AG09309 (cell line): Measurements from ENCODE around the gene PRSS56.

ENCODE experiments used
- DNase-seq: peaks from one replicate; pipeline ENCODE4 v3.0.0-alpha.2; 2010; ENCODE audit warnings: low read depth
- H3K4me3 ChIP-seq: 2 replicates; pipeline ENCODE4 v1.5.1; 2011; ENCODE audit warnings: mild to moderate bottlenecking, low read depth, low read length, moderate library complexity; ENCODE audit not compliant: control insufficient read depth
- TF ChIP-seq, protein P1 (sequence below): IDR thresholded peaks from 2 replicates; pipeline ENCODE4 v1.5.1; 2011; ENCODE audit warnings: mild to moderate bottlenecking, low read depth, low read length, inconsistent platforms; ENCODE audit not compliant: insufficient read depth, control insufficient read depth; ENCODE audit errors: missing control alignments

PRSS56 gene

GRCh38 chr2:232537079-232537478, 16.9 kb downstream of the PRSS56 start:
- no peak overlapping the region for H3K4me3 ChIP-seq
- no peak for DNase-seq
- TF ChIP-seq, protein P1, sequence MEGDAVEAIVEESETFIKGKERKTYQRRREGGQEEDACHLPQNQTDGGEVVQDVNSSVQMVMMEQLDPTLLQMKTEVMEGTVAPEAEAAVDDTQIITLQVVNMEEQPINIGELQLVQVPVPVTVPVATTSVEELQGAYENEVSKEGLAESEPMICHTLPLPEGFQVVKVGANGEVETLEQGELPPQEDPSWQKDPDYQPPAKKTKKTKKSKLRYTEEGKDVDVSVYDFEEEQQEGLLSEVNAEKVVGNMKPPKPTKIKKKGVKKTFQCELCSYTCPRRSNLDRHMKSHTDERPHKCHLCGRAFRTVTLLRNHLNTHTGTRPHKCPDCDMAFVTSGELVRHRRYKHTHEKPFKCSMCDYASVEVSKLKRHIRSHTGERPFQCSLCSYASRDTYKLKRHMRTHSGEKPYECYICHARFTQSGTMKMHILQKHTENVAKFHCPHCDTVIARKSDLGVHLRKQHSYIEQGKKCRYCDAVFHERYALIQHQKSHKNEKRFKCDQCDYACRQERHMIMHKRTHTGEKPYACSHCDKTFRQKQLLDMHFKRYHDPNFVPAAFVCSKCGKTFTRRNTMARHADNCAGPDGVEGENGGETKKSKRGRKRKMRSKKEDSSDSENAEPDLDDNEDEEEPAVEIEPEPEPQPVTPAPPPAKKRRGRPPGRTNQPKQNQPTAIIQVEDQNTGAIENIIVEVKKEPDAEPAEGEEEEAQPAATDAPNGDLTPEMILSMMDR: no peak

DNA sequence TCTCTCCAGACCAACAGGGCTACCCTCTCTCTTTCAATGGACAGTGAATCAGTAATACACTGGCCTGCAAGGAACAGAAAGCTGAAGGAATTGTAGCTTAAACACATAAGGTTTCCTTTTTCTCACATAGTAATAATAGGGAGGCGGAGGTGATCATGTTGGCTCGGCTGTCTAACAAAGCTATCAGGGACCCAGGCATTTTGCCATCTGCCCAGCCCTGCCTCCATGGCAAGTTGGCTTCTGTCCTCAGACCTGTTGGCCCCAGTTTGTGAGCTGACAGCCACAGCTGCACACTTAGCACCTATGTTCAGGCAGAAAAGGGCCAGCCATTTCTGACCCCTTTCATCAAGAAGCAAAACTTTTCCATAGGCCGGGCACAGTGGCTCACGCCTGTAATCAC, 17.3 kb downstream of the PRSS56 start:
- TF ChIP-seq, protein P1: no peak
- no peak for DNase-seq

DNA sequence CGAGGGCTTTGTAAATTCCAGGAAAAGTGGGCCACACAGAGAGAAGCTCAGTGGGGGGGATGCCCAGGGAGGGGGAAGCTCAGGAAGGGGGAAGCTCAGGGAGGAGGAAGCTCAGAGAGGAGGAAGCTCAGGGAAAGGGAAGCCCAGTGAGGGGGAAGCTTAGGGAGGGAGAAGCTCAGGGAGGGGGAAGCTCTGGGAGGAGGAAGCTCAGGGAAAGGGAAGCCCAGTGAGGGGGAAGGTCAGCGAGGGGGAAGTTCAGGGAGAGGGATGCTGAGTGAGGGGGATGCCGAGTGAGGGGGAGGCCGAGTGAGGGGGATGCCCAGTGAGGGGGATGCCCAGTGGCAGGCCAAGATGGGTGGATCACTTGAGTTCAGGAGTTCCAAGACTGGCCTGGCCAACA, 18.5 kb downstream of the PRSS56 start:
- no peak overlapping the region for H3K4me3 ChIP-seq
- no peak for DNase-seq
- TF ChIP-seq, protein P1: no peak

More for the DNA sequence above, 17.3 kb downstream of the PRSS56 start:
- H3K4me3 ChIP-seq: no peak overlapping the region

GRCh38 chr2:232539298-232540231, 19.4 kb downstream of the PRSS56 start, which contains the start of gene CHRNG:
CHRNG (plus strand) TSS chr2:232539692; CDS start chr2:232539748, 56 bp downstream.
- TF ChIP-seq, protein P1: no peak
- H3K4me3 ChIP-seq: no peak within 1 kb of the TSS
- no peak for DNase-seq

- H3K4me3 ChIP-seq: no peak overlapping the region
- TF ChIP-seq, protein P1: no peak
These were observed 20.4 kb downstream of the PRSS56 start for GRCh38 chr2:232540441-232541041.

GRCh38 chr2:232541195-232541960, 21.2 kb downstream of the PRSS56 start:
- no peak for DNase-seq
- TF ChIP-seq, protein P1: no peak
- H3K4me3 ChIP-seq: no peak overlapping the region

More at GRCh38 chr2:232540441-232541041, 20.4 kb downstream of the PRSS56 start:
- no peak for DNase-seq
